Epidermal melanocyte (primary cell): ENCODE results near the gene CFAP65.

Source experiments
- DNase-seq: peaks from one replicate; pipeline ENCODE4 v3.0.0; 2011; ENCODE audit warnings: low spot score; ENCODE audit not compliant: insufficient read length

Gene CFAP65

DNA sequence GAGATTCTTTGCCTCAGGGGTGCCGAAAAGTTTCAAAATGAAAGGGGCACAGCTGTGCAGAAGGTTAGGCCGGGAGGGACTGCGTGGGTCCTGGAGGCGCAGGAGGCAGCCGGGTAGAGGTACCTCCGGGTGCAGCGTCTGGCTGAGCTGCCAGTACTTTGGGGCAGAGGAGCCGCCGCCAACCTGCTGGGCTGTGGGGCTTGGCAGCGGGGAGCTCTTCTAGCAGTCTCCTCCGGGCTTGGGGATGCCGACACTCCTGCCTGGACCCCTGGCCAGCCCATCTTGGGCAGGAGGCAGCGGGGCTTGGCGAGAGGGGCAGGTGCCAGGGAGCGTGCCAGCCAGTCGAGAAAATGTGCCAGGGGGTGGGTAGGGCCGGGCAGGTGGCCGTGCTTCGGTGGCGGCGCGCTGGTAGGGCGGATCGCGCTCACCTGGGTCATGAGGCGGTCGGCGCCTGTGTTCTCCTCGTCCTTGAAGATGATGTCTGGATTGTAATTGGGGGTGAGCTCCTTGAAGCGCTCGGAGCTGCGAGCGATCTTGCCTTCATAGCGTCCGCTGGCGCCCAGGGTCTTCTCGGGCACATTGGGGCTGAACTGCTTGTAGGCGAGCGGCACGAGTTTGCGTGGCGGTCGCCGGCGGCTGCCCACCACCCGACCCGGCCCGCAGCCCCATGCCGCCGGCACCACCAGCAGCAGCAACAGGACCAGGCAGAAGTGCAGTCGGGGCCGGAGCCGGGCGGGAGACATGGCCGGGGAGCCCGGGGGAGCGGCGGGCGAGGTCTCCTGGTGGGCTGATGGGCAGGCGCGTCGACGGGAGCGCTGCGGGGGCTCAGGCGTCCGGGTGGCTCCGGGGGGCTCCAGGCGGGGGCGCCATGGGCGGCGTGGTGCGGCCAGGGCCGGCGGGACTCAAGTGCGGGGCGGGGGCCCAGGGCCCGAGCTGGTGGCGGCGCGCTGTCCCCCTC, 18.7 kb upstream of the CFAP65 start:
- DNase-seq: no peak

DNA sequence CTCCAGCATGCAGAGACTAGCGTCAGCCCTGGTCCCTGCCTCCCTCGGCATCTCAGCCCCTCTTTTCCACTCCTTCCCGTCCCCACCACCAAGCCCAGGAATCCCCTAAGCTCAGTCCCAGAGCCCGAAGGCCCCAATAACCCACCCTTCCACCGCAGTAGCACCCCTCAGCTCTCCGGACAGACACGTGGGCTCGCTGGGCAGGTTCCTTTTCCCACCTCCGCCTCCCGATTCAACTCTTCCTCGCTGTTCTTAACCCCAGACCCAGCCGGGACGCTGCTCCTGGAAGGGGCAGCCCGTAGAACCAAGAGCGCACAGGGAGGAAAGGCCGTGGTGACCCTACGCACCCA, 18.0 kb upstream of the CFAP65 start:
- no peak for DNase-seq

DNA sequence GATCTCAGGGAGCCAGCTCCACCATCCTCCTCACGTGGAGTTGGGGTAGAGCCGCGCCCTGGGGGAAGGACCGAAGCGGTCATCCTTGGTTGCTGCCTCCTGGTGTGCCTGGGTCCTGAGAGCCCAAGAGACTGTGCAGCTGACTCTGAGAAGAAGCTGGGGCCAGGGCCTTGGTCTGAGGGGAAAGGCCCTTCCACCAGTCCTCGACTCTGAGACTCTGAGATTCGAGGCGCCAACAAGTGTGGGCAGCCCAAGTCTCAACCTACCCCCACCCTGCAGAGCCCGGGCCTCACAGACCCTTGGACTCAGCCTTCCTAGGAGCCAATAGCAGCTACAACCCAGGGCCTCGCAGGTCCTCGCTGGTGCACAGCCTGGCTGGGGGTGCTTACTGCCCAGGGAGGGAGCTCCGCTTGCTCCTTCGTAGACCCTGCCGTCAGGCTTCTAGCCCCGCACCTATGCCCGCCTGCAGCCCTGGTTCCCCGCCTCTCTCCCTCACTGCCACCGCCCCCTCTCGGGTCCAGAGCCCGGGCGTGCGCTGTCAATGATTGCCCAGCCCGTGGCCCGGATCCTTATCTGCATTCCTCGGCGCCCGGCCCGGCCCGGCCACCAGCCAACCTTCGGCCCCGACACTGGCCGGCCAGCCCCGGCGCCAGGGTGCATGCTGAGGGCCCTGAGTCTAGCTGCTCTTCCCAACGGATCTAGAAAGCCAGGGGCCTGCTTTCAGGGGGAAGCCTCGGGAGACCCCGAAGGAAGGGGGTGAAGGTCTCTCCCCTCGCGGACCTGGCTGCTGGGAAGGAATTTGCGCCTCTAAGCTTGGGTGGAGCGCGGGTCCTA, 17.4 kb upstream of the CFAP65 start:
- no peak for DNase-seq

DNA sequence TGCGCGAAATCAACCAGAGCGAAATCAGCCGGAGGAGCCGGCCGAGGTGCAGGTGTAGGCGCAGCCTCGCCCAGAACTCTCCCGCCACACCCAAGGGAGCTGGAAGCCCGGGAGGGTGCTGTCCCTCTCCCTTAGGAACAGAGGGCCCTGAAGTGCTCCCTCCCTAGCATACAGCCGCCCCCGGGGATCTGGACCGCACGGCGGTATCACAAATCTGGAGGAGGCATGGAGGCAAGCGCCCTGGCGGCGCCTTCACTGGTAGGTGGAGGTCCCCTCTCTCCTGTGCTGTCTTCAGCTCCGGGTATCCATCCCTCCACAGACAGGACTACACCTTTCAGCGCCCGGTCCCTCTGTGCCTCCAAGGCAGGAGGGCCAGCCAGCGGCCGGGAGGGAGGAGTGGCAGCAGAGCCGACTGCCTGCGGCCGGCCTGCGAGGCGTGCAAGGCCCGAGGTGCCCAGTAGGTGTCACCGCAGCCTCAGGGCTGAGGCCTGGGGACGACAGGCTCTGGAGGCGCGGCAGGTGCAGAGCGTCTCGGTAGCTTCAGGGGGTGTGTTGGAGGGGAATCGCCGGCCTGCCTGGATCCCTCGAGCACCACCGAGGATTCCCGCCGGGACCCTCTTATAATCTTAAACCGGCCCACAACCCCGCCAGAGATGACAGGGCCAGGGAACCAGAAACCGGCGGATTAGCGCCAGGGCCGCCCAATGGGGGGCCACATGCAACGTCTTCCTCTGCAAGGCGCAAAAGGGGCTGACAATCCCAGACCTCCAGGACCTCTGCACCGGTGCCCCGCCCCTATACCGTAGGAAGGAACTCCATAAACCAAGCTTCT, 16.6 kb upstream of the CFAP65 start:
- peak; percentile 39 for DNase-seq

DNA sequence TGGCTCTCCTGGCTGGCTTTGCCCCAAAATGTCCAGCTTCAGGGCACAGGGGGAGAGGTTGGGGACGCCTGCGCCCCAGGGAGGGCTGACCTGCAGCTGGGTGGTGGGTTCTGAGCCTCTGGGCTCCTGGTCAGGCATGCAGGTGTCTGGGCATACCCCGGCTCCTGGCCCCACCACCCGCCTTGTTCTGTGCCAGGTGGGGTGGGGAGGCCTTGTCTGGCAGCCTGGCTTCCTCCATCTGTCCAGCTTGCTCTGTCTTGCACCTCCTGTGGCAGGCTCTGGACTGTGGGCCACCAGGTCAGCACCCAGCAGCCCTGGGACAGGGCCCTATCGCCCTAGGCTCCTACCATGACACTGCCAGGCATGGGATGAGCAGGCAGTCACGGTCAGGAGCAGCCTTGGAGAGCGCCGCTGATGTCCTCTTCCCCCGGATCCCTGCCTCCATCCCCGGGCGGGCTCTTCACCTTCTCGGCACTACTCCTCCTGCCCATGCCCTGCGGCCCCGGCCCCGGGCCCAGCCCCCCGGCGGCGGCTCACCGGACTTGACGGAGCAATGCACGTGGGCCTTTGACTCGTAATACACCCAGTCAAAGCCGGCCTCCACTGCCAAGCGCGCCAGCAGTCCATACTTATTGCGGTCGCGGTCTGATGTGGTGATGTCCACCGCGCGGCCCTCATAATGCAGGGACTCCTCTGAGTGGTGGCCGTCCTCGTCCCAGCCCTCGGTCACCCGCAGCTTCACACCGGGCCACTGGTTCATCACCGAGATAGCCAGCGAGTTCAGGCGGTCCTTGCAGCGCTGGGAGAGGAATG, 15.8 kb upstream of the CFAP65 start:
- DNase-seq: no peak

DNA sequence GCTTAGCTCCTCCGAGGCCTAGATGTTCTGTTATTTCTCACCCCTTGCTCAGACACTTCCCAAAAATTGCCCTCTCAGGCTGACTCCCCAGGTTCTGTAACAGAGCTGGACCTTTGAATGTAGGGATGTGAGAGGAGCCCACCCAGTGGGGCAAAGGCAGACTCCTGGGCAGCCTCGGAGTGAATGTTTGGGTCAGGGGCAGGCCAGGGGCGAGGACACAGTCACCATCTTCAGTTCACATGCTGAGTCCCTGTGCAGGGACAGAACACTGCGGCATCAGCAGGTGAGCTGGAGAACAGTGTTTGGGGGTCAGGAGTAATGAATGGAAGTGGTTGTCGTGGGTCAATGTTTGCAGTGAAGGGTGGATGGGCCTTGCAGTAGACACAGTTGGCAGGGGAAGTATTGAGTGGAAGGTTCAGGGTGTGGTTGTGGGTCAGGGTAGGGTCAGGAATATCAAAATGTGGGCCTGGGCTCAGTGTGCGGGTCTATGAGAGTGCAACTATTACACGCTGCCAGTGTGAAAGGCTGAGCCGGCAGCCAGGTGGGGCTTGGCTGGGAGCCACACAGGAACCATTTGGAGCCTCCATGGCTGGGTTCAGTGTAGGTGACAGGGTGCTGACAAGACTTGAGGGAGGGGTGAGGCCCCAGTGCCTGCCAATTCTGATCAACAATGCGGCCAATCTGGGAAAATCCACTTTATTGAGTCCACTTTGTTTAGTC, 15.0 kb upstream of the CFAP65 start:
- no peak for DNase-seq

DNA sequence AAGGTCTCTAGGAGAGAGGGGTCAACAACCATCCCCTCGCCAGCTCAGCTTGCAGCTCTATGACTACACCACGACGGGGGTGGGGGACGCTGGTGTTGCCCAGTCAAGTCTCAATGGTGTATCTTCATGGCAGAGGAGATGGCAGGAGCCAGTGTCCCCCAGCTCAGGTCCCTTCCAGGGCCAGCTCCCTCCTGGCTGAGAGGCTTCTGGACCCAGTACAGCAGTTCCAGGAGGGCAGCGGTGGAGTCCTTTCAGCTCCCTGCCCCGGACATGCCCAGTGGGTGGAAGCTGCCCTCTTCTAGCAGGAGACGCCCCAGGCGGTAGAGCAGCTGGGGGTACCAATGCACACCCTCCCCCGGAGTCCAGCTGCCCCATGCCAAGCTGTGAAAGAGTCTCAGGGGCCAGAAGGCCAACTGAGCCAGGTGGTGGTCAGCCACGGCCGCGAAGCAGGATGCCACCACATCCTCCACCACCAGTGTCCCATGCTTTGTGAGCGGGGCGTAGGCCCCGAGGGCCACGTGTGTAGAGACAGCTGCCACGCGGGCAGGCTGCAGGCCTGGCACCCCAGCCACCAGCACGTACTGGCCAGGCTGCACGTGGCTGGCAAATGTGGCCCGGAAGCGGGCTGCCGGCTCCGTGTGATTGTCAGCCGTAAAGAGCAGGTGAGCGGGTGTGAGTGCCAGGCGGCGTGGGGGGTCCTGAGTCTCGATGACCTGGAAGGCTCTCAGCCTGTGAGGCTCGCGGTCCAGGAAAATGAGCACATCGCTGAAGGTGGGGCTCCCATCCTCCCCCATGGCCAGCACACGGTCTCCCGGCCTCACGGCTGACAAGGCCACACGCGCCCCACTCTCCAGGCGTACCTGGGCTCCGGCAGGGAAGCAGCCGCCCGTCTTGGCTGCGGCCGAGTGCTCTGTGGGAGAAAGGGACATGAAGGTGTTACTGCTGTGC, 13.9 kb upstream of the CFAP65 start:
- no peak for DNase-seq

DNA sequence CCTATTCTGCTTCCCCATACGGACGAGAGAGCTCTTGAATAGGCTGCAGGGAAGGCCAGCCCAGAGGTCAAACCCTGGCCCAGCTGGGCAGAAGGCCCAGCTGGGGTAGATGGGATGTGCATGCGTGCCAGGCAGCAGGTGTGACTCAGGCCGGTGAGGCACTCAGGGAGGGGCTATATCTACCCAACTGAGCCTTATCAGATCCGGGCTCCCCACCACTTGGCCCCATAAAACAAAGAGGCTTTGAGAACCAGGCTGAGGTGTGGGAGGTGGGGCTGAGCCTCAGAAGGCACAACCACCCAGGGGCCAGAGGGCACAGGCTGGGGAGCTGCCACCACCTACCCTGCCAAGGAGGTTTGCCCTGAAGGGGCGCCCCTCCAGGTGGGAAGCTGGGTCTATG, 8.0 kb upstream of the CFAP65 start:
- DNase-seq: no peak

DNA sequence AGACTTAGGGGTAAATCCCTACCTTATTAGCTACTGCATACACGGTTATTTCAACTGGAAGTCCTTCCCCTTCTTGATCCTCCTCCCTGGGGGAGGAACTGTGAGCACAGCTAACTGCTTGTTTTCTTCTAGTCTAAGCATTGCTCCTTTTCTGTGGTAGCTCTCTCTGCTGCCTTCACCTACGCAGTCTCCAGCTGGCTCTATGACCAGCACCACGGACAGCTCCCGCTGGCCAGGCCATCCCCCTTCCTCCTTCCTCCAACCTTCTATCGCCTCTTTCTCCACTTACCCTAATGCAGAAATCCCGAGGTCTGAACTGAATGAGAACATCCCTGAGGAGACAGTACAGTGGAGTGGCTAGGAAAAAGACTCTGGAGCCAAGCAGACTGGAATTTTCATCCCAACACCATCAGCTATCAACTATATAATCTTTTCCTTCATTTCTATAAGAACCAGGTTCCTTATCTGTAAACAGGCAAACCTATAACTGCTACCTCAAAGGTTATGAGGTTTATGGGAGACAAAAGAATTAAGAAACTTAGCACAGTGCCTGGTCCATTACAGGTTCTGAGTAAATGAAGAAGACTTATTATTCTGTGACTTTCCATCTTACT, 4.7 kb upstream of the CFAP65 start:
- DNase-seq: peak; percentile 40

DNA sequence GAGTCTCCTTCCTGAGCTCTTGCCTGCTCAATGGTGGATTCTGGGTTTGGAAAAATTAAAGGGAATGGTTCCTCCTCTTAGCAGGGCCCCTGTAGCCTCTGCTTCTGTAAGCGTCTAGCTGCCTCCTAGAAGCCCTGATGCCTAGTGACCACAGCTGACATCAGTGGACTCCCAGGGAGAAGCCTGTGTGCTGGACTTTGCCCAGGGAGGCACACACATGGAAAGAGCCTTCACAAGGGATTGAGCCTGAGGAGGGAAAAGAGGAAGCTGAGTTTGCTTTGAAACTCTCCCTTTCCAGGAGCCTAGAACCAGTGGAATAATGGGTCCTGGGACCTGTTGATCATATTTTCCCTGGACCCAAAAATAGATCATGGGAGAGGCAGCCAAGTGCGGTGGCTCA, 1.4 kb upstream of the CFAP65 start:
- no peak for DNase-seq

DNA sequence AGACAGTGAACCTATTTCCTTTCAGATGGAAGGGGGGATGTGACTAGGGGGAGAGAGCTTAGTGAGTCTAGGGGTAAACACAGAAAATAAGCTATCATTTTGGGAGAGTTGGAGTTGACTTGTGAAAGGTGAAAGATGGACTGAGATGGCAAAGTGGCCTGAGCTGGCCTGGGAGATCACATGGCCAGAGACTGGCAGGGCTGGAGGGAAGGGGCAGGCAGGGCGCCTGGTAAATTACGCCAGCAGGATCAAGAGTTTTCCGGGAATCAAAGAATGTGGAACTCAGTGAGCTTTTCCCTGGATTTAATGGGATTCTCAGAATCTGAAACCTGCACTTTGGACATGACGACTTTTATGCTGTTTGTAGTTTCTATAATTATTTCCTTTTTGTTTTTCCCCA, 841 bp upstream of the CFAP65 start:
- no peak for DNase-seq

DNA sequence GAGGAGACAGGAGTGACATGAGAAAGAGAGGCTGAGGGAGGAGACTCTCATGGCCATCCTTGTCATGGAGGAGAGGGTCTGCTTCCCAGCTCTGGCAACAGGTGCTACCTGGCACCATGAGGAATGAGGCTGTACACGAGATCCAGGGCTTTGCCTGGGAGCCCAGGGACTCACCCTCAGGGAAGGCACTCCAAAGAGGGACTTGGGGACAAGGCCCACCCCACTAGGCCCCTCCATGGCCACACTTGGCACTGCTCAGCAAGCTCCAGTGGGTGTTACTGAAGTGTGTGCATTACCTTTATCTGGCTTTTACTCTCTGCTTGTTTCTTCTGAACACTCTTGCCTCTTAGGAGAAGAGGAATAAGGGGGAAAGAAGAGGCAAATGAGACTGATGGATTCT, 2.7 kb downstream of the CFAP65 start:
- no peak for DNase-seq

DNA sequence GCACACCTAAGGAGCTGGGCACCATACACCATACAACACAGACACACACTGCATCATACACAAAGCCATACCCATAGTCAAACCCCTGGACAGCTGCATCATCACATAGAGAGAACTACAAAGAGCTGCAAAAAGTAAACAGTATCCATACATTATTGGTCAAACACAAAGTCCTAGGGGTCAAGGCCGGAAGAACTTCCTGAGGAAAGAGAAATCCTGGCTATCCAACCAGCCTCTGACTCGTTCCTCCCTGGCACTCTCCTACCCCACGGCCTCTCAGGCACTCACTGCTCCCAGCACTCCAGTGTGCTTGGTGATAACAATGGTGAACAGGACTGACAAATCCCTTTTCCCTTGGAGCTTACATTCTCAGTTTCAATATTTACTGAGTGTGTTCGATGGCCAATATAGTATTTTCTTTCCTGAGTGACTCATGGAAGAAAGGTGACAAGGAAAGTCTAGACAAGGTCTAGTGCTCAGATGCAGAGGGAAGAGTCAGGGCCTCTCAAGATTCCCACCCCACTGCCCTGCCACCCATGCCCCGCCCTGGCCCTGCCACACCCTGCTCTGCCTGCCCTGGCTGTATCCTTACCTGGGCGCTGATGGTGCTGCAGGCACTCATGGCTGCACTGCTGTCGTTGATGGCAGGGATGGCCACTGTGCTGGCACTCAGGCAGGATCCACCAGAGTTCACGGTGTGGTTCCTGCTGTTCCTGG, 3.4 kb downstream of the CFAP65 start:
- DNase-seq: no peak

DNA sequence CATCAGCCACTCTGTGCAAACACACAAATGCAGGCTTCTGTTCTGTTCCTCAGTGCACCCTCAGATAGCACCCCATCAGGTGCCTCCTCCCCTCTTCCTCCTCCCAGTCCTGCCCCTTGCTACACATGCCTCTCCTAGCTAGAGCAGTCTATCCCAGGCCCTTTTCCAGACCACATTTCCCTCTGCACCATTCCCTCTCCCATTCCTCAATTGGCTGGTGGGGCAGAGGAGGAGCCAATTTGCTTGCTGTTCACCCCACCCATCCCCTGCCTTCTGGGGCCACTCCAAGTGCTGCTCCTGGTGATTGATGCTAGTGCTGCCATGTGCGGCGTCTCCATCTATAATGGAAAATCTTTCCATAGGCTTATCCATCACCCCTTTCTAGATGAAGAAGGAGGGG, 5.4 kb downstream of the CFAP65 start:
- no peak for DNase-seq

DNA sequence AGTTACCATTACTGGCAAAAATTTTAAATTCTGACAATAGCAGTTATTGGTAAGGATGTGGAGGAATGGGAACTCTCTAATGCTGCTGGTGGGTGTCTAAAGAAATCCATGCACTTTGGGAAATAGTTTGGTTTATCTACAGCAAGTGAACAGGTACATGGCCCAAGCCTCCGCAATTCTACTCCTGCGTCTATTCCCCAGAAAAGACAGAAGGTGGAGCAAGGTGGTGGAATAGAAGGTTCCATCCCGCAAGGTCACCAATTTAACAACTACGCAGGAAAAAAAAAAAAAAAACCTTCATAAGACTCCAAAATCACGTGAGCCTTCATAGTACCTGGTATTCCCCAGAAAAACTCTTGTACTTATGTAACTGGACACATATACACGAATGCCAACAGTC, 6.5 kb downstream of the CFAP65 start:
- no peak for DNase-seq

DNA sequence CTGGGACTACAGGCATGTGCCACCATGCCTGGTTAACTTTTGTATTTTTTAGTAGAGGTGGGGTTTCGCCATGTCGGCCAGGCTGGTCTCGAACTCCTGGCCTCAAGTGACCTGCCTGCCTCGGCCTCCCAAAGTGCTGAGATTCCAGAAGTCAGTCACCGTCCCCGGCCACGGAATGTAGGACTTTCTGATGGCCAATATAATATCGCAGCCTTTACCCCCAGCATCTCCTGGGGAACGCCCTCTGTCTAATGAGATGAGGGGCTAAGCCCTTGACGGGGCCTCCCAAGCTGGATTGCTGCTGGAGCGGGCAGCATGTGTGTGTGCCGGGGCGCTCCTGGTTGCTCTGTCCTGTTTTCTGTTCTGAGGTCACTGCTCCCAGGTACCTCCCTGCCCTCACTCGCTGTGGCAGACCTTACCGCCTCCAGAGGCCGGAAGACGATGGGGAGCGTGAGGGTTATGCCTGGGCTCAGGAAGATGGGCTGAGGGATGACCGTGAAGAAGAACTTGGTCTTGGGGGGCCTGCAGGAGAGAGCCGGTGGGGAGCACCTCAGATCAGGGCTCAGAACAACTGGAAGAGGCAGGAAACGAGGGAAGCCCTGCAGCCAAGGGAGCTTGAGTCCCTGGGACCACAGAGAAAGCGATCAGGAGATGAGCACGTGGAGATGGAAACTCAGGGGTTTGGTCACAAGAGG, 9.1 kb downstream of the CFAP65 start:
- DNase-seq: no peak

DNA sequence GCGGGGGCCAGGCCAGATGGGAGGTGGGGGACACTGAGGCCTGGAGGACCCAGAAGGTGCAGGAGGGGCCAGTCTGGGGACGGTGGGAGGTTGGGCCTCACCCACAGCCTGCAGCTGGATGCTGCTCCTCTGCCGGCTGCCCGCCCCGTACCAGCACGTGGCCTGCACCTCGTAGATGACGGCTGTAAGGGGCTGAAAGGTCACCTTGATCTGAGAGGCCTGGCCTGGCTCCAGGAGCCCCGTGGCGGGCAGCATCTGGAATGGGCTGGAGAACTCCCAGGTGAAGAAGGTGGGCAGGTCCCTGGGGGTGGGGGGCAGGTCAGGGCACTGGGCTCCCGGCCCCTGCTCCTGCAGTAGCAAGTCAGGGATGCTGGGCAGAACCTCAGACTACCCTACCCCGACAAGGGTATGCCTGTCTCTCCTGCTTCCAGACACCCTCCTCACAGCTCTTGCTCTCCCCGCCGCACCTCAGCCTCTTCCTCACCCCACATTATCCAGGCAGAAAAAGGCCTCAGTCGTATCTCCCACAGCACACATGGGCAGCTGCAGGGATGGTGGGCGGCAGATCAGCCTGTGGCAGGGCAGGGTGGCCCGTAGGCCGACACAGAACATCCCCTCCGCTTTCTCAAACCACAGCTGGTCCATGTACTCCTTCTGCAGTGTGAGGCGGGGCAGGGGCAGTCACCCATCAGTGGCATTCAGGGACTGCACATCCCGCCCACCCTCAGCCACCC, 10.1 kb downstream of the CFAP65 start:
- DNase-seq: no peak
